IPS-11a (cell line): ENCODE data around the gene TLN1.

Source experiments
- H3K4me3 ChIP-seq: one replicate; pipeline ENCODE4 v1.5.1; 2013; ENCODE audit warnings: low read depth, low read length, control low read depth

Gene TLN1

GRCh38 chr9:35756275-35757225 is 24.6 kb upstream of the TLN1 start:
- H3K4me3 ChIP-seq: peak overlapping the region; percentile 79

GRCh38 chr9:35755071-35755470 is 23.1 kb upstream of the TLN1 start:
- no peak overlapping the region for H3K4me3 ChIP-seq

GRCh38 chr9:35754264-35754663 is 22.3 kb upstream of the TLN1 start, which contains the start of gene MSMP:
Gene MSMP (minus strand): TSS chr9:35754276. CDS start chr9:35754129, 147 bp downstream.
- no peak within 1 kb of the TSS for H3K4me3 ChIP-seq

- H3K4me3 ChIP-seq: no peak overlapping the region
Observed at GRCh38 chr9:35753466-35753865, 21.5 kb upstream of the TLN1 start.

- H3K4me3 ChIP-seq: no peak overlapping the region
Observed at GRCh38 chr9:35750256-35750531, 18.2 kb upstream of the TLN1 start.

- peak overlapping the region; percentile 83 for H3K4me3 ChIP-seq
Observed at GRCh38 chr9:35749515-35750255, 17.7 kb upstream of the TLN1 start.

GRCh38 chr9:35748858-35749514 is 17.0 kb upstream of the TLN1 start, which contains the start of the genes GBA2 and RGP1:
Gene GBA2 (minus strand): TSS chr9:35749228. CDS start chr9:35748704, 524 bp downstream.
Gene RGP1 (plus strand): TSS chr9:35749287. CDS start chr9:35749756, 469 bp downstream.
- peak within 1 kb of the TSS; percentile 83 for H3K4me3 ChIP-seq

GRCh38 chr9:35748242-35748857 is 16.4 kb upstream of the TLN1 start:
- H3K4me3 ChIP-seq: peak overlapping the region; percentile 83

GRCh38 chr9:35746583-35746982 is 14.6 kb upstream of the TLN1 start:
- no peak overlapping the region for H3K4me3 ChIP-seq

GRCh38 chr9:35745569-35745968 is 13.6 kb upstream of the TLN1 start:
- H3K4me3 ChIP-seq: no peak overlapping the region

- no peak overlapping the region for H3K4me3 ChIP-seq
Observed at GRCh38 chr9:35743880-35744518, 12.0 kb upstream of the TLN1 start.

GRCh38 chr9:35743452-35743851 is 11.5 kb upstream of the TLN1 start:
- no peak overlapping the region for H3K4me3 ChIP-seq

- H3K4me3 ChIP-seq: no peak overlapping the region
Observed at GRCh38 chr9:35741740-35742139, 9.7 kb upstream of the TLN1 start.

GRCh38 chr9:35740243-35740642 is 8.2 kb upstream of the TLN1 start:
- no peak overlapping the region for H3K4me3 ChIP-seq

- no peak overlapping the region for H3K4me3 ChIP-seq
Observed at GRCh38 chr9:35738924-35739323, 6.9 kb upstream of the TLN1 start.

- H3K4me3 ChIP-seq: no peak overlapping the region
Observed at GRCh38 chr9:35738186-35738585, 6.2 kb upstream of the TLN1 start.

GRCh38 chr9:35737143-35737542 is 5.1 kb upstream of the TLN1 start:
- H3K4me3 ChIP-seq: no peak overlapping the region

GRCh38 chr9:35736201-35736633 is 4.2 kb upstream of the TLN1 start:
- no peak overlapping the region for H3K4me3 ChIP-seq

GRCh38 chr9:35734096-35734495 is 2.1 kb upstream of the TLN1 start:
- no peak overlapping the region for H3K4me3 ChIP-seq

GRCh38 chr9:35732800-35733541 is 976 bp upstream of the TLN1 start:
- peak overlapping the region; percentile 77 for H3K4me3 ChIP-seq
